CD1c-positive myeloid dendritic cell (primary cell): ENCODE measurements around the gene CTNNA2.
"Not testable (repeated sequence)": the region's sequence is repeated elsewhere in the genome, so short reads cannot be mapped to it uniquely, and the experiment has no call there.

Experiments
- DNase-seq: peaks from one replicate; pipeline ENCODE4 v3.0.0-alpha.2; 2016; ENCODE audit errors: extremely low spot score

CTNNA2 gene

GRCh38 chr2:80028584-80028983 lies 515.7 kb downstream of the CTNNA2 start:
- DNase-seq, result no peak

- no peak for DNase-seq
Observed at GRCh38 chr2:80030135-80030534, 517.3 kb downstream of the CTNNA2 start.

GRCh38 chr2:80032684-80033083 lies 519.8 kb downstream of the CTNNA2 start:
- DNase-seq, result not testable (repeated sequence)

GRCh38 chr2:80035749-80036285 lies 523.0 kb downstream of the CTNNA2 start:
- no peak for DNase-seq

GRCh38 chr2:80037310-80037709 lies 524.5 kb downstream of the CTNNA2 start:
- DNase-seq, result no peak

GRCh38 chr2:80040226-80040625 lies 527.4 kb downstream of the CTNNA2 start:
- DNase-seq, result no peak

GRCh38 chr2:80042635-80043034 lies 529.8 kb downstream of the CTNNA2 start:
- no peak for DNase-seq

GRCh38 chr2:80048296-80048695 lies 535.4 kb downstream of the CTNNA2 start:
- no peak for DNase-seq

GRCh38 chr2:80050246-80050645 lies 537.4 kb downstream of the CTNNA2 start:
- no peak for DNase-seq

GRCh38 chr2:80053522-80054345 lies 540.9 kb downstream of the CTNNA2 start:
- no peak for DNase-seq

- DNase-seq, result no peak
Observed at GRCh38 chr2:80054346-80054675, 541.5 kb downstream of the CTNNA2 start.

GRCh38 chr2:80057956-80058355 lies 545.1 kb downstream of the CTNNA2 start:
- DNase-seq, result no peak

GRCh38 chr2:80058562-80058961 lies 545.7 kb downstream of the CTNNA2 start:
- no peak for DNase-seq

- DNase-seq, result no peak
Observed at GRCh38 chr2:80059447-80059846, 546.6 kb downstream of the CTNNA2 start.

- DNase-seq, result no peak
Observed at GRCh38 chr2:80061881-80062280, 549.0 kb downstream of the CTNNA2 start.

GRCh38 chr2:80062298-80062697 lies 549.4 kb downstream of the CTNNA2 start:
- DNase-seq, result no peak

GRCh38 chr2:80068038-80068731 lies 555.3 kb downstream of the CTNNA2 start:
- no peak for DNase-seq

- DNase-seq, result no peak
Observed at GRCh38 chr2:80070587-80070986, 557.7 kb downstream of the CTNNA2 start.

- DNase-seq, result no peak
Observed at GRCh38 chr2:80071941-80072340, 559.1 kb downstream of the CTNNA2 start.

- DNase-seq, result peak; percentile 26
Observed at GRCh38 chr2:80073134-80073561, 560.3 kb downstream of the CTNNA2 start.

GRCh38 chr2:80074321-80075070 lies 561.6 kb downstream of the CTNNA2 start:
- no peak for DNase-seq

- no peak for DNase-seq
Observed at GRCh38 chr2:80075719-80076118, 562.9 kb downstream of the CTNNA2 start.
